Measurements from ENCODE around the gene LDHAL6B.

The LDHAL6B gene

DNA sequence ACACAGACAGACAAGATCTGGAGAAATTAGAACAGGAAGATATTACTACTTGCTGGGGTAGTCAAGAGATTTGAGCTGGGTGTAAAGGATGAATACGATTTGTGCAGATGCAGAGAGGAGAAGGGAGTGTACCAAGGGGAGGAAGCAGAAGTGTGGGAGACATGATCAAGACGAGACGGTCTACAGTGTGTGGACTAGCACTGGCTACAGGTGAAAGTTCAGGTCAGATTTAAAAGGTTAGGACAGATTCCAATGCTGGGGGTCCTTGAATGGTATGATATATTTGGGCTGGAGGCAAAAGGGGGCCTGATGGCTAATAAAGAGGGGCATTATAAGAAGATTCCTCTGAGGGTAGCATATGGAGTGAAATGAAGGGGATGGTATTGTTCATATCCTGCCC, 12.1 kb downstream of the LDHAL6B start:
- DNase-seq (ENCODE audit: low spot score): no peak

DNA sequence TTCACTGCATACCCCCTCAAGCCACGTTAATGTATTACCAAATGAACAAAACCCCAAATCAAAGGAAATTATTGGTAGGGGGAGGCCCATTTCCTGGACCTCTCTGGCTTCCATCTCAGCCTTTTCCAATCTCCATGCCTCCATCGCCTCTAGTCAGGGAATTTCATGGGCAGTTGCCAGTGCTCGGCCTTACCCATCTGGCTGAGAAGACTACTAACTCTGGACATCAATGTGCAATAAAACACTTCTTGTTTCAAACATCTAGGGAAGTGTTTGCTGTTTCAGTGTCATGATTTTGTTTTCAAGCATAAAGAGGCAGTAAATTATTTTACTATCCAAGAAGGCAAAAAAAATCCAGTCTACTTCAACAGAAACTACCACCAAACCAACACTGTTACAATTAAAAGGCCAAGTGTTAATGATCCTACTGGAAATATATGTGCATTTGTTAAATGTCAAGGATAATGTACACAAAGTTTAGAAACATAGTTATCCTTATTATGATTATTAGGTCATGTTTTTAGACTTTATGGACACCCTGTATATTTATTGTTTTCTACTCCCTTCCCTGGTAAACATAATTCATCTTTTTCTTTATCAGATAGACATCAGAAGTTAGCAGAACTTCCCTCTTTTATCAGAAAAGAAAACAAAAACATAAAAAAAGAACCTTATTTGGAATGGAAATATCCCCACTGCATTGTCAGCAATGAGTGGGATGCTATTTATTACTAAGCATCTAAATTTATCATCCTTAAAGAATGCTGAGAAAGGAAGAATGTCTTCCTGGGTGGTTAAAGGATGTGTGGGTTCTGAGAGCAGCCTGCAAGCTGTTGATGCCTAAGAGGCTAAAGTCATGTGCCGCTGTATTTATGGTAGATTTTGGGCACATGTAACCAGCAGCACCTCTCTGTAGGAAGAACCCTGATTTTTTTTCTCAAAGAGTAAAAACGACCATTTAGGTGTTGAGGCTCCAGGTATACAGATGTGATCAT, 15.2 kb downstream of the LDHAL6B start:
- DNase-seq (ENCODE audit: low spot score): peak; percentile 87

DNA sequence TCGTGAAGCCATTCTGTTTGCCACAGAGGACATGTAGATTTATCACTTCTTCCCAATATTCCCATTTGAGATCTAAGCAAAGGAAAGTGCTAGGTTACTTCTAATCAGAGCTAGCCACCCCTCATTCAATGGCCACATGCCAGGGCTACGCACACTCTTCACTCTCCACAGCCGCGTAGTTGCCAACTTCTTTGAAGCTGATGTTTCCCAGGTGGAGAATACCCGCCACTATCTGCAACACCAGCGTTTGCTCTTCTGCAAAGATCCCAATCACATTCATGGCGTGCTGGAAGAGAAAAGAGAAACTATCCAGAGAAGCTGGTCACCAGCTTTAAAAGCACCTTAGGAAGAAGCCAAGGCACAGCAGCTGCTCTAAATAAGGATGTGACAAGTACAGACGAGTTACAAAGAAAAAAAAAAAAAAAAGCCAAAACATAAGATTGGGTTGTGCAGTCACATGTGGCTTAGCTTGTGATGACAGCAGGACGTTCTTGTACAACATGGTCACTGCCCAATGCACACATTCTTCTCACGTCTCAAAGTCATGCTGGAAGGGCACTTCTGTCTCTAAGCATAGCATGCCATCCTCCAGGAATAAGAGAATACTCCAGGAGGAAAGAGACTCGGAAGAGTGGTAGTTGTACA, 16.4 kb downstream of the LDHAL6B start:
- DNase-seq (ENCODE audit: low spot score): no peak

DNA sequence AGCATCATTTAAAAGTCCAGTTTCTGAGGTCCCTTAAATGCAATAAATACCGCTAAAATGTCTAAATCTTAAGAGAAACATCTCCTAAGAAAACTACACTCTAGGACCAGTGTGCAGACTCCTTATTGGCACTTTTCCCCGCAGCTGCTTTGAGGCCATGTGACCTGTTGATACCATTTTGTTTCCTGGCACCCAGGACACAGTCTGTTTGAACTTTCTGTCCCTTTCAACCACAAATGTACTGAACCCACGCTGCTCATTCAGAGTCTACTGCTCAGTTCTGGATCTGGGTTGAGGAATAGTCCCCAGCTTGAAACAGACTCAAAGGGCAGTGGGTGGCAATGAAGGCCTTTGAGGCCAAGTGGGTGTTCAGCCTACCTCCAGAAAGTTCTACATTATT, 17.1 kb downstream of the LDHAL6B start:
- DNase-seq (ENCODE audit: low spot score): no peak

DNA sequence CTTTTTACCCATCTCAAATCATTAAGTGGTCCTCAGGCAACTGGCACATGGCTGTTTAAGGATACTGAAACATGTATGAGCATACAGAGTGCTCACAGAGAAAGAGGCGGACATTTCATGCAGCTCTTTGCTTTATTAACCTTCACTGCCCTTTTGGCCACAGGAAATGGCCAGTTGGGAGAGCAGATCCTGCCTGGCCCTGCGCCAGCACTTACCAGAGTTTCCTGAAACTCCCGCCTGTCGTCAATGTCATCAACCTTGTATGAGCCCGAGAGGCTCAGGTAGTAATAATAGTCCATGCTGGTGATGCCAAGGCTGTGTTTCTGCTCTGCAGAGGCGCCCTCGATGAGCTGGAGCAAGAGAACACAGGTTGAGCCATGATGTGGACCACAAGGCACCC, 17.8 kb downstream of the LDHAL6B start:
- no peak for DNase-seq (ENCODE audit: low spot score)

DNA sequence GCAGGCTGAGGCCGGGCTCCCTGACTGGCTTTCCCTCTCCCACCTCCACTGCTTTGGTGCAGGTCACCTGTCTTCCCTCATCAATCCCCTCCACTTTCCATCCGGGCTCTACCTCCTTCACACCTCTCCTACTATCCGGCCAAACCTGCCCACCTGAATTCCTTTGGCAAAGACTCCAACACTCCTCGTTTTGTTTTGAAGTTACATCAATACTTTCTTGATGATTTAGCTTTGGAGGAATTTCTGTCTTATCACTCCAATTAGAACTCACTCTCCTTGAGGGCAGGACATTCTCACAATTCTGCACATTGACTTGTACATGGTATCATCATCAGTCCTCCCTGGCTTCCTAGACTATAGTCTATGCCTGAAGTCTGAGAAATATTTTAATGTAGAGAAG, 20.4 kb downstream of the LDHAL6B start:
- no peak for DNase-seq (ENCODE audit: low spot score)

DNA sequence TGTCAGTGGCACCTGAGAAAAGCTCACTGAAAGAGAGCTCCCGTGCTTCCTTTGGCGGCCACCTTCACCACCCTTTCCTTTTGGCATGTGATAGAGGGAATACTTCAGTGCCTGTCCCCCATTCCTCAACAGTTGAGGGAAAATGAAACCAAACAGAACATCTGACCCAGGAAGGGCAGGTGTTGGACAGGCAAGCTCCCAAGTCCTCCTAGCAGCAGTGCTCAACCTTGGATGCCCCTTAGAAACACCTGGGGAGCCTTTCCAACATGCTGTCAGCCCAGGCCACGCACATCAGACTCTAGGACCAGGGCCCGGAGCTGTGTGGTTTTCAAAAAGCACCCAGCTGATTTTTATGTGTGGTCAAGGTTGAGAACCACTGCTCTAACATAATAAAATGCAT, 22.4 kb downstream of the LDHAL6B start:
- DNase-seq (ENCODE audit: low spot score): no peak

DNA sequence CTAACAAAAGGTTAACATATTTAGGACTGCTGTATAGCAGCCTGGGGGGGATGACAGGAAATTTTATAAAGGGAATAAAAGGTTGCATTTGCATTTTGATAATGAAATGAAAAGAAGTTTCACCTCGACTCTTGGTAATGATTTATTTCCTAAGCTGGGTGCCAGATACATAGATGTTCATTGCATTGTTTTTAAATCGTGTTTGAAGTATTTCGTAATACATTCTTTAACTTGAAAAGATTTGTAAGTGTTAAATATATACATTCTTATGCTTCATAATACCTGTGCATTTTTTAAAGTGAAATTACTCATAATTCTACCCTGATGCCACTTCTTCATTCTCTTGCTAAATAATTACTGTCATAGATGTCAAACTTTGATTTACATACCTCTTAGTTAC, 22.8 kb downstream of the LDHAL6B start:
- no peak for DNase-seq (ENCODE audit: low spot score)

DNA sequence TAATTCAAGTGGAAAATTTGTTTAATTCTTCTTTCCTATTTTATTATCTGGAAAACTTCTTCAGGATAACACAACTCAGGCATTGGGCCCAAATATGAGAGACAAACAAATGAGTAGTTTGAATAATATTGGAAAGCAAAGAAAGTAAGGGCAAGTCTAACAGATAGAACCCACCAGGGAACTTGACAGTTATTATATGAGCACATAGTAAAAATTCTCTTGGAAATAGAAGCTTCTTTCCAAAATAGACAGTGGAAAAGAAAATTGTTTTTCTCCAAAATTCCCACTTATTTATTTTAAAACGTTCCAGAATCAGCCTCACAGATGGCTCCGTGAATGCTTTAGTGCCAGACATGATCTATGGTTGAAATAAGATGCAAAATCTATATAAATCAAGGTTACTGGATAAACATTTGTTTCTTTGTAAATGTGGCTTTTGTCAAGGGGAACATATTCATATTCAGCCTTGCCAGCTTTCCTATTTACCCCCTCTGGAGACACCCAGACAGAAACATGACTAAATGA, 23.9 kb downstream of the LDHAL6B start:
- no peak for DNase-seq (ENCODE audit: low spot score)

DNA sequence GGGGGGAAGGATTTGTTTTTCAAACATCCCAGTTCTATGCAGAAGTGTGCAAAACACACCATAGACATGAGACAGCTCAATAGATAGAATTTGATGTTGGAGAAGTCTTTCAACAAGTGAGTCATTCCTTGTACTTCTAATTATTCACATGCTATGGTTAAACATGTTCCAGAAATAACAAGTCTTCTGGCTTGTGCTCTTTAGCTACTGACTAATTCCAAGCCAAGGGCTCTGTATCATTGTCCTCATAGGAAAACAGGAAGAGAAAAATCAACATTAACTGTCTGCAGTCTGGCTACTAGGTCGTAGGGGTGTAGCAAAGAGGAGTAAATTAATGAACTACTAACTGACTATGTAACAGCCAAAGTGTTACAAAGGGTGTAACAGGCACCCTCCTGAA, 25.8 kb downstream of the LDHAL6B start:
- DNase-seq (ENCODE audit: low spot score): peak; percentile 82

DNA sequence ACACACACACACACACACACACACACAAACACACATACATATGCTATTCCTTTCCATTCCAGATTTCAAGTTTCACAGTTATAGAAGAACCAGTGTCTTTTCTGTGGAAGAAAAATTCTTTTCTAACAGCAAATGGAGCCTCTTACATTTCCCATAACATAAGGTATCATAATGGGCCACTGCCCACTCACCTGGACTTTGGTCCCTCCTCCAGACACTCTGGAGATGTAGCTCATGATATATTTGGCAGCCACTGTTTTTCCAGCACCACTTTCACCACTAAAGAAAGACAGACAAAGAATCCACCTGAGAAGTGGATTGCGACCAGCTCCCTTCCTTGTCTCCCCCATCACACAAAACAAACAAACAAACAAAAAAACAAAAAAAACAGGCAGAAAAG, 29.8 kb downstream of the LDHAL6B start:
- no peak for DNase-seq (ENCODE audit: low spot score)

DNA sequence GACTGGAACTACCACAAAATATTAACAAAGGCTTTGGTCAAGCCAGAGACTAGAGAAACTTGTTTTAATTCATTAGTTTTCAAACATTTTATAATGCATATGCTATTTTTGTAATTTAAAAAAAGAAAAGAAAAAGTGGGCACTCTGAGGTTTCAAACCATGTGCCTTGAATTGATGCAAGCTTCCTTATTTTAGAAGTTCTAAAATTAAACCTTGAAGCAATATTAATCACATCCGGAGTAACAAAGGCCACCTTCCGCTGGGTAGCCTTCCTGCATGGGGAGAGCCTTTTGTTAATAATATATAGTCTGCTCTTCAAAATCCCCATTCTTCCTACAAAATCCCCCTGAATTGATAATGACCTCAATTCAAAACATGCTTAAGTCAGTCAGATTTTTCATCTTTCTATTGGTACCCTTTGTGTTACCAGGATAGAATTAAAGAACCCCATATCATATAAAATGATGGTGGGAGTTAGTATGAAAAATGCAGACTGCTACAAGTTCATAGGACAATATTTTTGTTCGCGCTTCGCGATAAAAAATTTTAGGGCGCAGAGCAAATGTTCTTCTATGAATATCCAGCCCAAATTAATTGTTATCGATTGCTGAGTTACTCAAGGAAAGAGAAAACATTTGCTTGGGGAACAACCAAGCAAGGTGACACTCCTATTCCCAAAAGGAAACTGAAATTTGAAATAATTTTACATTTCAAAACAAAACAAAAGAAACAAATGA, 30.6 kb downstream of the LDHAL6B start:
- DNase-seq (ENCODE audit: low spot score): no peak

DNA sequence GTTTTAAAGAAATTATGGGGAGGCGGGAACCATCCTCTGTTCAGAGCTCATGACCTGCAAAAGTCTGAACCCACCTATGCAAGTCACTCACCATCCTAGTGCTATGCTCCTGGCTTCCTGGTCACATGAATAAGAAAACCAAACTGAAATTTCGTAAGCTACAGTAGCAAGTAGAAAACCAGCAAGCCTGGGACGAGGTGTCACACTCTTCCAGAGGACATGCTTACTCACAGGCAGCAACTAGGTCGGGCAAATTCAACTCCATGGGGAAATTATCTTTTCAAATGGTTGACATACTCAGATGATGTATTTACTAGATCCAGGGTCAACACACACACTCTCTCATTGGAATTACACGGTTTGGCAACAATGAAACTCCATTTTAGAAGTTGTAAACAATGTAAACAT, 31.3 kb downstream of the LDHAL6B start:
- DNase-seq (ENCODE audit: low spot score): no peak

DNA sequence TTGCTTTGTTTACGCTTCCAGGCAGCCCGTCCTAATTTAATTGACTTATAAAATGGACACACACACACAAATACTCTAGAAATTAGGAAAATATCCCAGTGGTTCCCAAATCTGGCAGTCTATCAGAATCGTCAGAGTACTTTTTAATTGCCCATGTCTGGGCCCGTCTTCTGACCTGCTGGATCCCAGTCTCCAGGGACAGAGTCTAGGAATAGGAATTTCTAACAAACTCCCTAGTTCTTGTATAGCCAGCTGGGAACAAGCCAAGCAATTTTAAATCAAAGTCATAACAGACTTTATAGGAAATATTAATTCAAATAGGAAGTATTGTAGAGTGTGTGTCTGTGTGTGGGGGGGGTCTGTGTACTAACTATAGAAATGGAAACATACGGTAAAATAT, 33.4 kb downstream of the LDHAL6B start:
- no peak for DNase-seq (ENCODE audit: low spot score)

DNA sequence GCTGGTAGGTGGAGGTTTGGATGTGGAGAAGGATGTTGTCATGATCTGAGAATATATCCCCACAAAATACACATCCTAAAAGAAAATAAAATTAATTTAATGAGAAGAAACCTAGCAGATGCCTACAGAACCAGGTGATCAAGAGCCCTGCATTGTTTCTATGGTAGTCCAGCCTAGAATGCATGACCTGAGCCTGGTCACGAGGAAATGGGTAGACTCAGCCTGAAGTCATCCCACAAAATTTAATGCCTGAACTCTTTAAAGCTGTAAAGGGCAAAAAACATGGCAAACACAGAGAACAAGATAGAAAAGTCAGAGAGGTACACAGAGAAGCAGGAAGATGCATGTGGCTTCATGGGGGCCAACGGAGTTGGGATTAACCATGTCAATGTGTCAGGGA, 36.0 kb downstream of the LDHAL6B start:
- no peak for DNase-seq (ENCODE audit: low spot score)

DNA sequence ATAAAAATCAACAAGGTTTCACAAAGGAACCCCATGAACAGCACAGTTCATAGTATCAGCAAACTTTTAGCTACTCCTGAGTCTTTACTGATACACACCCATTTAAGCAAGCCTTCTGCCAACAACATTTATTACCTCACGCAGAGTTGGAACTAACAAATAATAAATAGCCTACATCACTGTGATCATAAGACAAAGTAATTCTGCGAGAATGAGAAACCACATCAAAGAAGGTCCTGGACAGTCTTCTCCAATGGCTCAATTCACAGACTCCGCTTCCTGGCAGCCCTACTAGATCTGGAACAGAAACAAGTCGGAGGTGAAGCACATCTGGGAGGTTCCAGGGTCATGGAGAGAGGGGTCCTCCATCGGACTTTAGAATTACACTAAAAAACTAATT, 37.0 kb downstream of the LDHAL6B start:
- no peak for DNase-seq (ENCODE audit: low spot score)

DNA sequence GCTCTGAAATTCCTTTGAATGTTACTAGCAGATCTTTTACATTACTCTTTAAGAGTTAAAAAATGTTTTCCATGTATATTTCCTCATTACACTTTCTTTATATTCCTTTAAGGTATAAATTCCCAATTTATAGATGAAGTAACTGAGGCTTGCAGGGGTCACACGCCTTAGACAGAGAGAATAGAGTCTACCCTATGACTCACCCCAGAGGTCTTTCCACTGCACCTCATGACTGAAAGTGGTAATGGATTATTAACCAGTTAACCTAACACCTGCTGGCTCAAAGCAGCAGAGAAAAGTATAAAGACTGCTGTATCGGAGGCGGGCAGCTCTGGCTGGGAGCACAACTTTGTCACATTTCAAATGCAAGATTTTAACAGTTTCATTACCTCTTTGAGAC, 37.7 kb downstream of the LDHAL6B start:
- no peak for DNase-seq (ENCODE audit: low spot score)

DNA sequence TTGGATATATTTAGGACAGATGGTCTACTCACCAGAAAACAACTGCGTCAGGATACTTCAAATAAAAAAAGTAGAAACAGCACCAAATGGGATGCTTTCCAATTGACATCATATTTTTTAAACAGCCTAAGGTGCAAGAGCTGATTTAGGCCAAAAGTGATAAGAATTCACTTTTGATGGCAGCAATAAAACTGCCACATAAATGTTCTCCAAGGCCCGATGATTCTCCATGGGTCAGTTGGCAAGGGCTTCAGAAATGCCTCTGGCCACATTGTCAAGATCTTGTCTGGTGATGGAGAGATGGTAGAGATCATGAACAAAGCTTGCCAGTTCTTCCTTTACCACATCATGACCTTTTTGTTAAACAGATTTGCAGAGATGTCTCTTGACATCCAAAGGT, 38.9 kb downstream of the LDHAL6B start:
- no peak for DNase-seq (ENCODE audit: low spot score)

DNA sequence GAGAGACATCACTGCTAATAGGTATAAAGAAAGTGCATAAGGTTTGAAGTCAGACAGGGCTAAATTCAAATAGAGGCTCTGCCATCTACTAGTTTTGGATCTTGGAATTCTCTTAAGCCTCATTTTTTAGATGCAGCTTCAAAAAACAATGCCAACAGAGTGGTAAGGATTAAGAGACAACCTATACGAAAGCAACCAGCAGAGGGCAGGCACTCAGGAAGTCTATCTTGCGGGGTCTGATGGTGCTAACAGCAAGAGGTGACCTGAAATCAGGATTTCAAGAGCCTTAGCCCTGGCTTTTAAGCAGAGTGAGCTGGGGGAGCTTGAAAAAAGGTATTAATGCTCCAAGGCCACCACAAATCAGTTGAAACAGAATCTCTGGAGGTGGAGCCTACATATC, 40.7 kb downstream of the LDHAL6B start:
- peak; percentile 74 for DNase-seq (ENCODE audit: low spot score)

DNA sequence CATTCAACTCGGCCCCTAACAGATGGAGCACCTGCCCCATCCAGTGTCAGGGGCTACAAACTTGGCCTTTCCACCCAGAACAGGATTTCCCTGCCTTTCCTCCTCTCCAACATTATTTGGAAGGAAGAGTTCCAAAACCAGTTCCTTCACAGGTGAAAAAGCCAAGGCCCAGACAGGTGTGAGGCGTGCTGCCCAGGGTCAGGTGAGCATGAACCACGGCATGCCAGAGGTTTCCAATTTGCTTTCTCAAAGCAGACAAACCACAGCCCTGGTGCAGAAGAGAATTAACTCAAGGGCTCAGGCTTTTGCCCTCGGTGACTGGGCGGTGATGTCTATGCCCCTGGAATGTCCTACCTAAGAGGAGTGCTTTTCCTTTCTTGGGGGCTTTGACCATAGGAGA, 43.2 kb downstream of the LDHAL6B start:
- DNase-seq (ENCODE audit: low spot score): no peak

DNA sequence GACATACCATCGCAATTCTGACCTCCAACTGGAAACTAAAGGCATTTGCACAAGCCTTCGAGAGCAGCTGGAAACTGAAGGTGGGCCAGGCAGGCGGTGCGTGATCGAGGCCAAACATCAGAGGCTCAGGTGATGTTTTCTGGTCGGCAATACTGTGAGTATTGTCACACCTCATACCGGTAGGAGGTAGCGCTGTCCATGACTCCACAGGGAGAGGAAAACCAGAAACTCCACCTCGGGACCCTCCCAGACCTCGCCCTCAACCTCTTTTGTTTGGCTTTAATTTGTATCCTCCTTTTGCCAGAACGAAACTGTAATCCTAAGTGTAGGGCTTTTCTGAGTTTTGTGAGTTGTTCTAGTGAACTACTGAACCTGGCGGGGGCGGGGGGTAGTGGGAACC, 43.6 kb downstream of the LDHAL6B start:
- no peak for DNase-seq (ENCODE audit: low spot score)

DNA sequence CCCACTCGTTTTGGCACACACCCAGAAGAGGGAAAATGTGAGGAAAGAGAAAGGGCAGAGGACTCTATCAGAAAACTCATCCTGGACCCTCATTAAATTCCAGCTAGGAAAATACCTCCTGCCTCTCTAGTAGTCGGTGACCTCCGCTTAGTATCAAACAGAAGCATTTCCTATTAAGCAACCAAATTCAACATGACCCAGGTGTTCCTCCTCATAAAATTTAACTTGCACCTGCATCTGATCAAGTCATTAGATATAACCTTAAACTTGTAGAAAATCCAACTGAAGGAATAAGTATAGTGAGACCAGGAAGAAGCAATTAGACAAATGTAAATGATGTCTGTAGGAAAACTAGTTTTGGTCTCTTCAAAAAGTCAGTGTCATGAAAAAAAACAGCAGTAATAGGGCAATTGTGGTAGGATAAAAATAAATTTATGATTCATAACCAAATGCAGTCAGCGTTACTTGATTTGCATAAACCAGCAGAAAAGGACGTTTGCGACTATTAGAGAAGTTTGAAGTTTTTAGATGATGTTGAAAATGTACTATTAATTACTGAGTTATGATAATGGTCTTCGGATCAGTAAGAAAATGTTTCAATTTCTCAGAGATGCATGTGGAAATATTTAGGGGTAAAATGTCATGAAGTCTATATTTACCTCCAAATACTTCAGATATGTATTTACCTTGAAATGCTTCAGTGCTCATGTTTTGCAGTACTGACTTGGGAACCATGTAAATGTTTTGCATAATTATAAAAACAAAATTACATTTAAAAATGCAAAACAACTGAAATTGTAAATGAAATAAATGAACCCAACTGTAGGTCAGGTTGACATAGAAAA, 44.6 kb downstream of the LDHAL6B start:
- DNase-seq (ENCODE audit: low spot score): no peak

All from GM03348 (cell line).